ENCODE results near the gene NDST1. TPM values are rescaled to one million over a fixed set of nuclear protein-coding genes. Genes with fewer than 3 reads are reported as not detected.

Gene NDST1
- total RNA-seq, 2 donors from 2014 or later = 37.6 to 56.0 TPM

- 55 to 71% methylated on average over 3 to 6 of the region's 6 CpGs for WGBS, 2 donors
- DNase-seq = peak in 2 of 4 donors; percentile 28 to 45
- intact Hi-C loops (cut with DNase I) = no loop called here
Measured at GRCh38 chr5:150464554-150465012, 43.3 kb upstream of the NDST1 start.

GRCh38 chr5:150465927-150466326 is 42.0 kb upstream of the NDST1 start:
- no peaks in the 10 kb centered on the region for H3K9me3 ChIP-seq
- no peaks in the 10 kb centered on the region for H3K36me3 ChIP-seq (replicated peaks in 1 of 2; ENCODE audit: insufficient read depth in 1 of 2, low read depth in 2 of 2)
- H3K4me1 ChIP-seq = peaks cover 3% of the 10 kb centered on the region
- TF ChIP-seq CTCF (IDR thresholded peaks at IDR 0.05) (no peak), POLR2A (IDR thresholded peaks at IDR 0.05) (no peak)
- no peak overlapping the region for H3K4me3 ChIP-seq
- H3K27ac ChIP-seq = peak overlapping the region in 1 of 4 donors; percentile 28
- 69 to 74% methylated on average over 7 to 8 of the region's 8 CpGs for WGBS, 2 donors
- intact Hi-C loops (cut with DNase I) = no loop called here
- DNase-seq (no peak), ATAC-seq (peak; percentile 47)
- no peaks in the 10 kb centered on the region for H3K27me3 ChIP-seq

More at GRCh38 chr5:150464554-150465012, 43.3 kb upstream of the NDST1 start:
- Histone ChIP-seq H3K27me3 (no peaks in the 10 kb centered on the region), H3K27ac (peak overlapping the region in 2 of 4 donors; percentile 37 to 53), H3K36me3 (replicated peaks in 1 of 2; ENCODE audit: insufficient read depth in 1 of 2, low read depth in 2 of 2) (no peaks in the 10 kb centered on the region), H3K9me3 (no peaks in the 10 kb centered on the region), H3K4me3 (no peak overlapping the region), H3K4me1 (peaks cover 3% of the 10 kb centered on the region)
- ATAC-seq = peak; percentile 66
- TF ChIP-seq POLR2A (IDR thresholded peaks at IDR 0.05) = no peak
- TF ChIP-seq CTCF (IDR thresholded peaks at IDR 0.05) = no peak

- TF ChIP-seq POLR2A (IDR thresholded peaks at IDR 0.05) (no peak), CTCF (IDR thresholded peaks at IDR 0.05) (no peak)
- Histone ChIP-seq H3K9me3 (no peaks in the 10 kb centered on the region), H3K4me3 (no peak overlapping the region), H3K27ac (no peak overlapping the region), H3K27me3 (no peaks in the 10 kb centered on the region), H3K36me3 (replicated peaks in 1 of 2; ENCODE audit: insufficient read depth in 1 of 2, low read depth in 2 of 2) (no peaks in the 10 kb centered on the region), H3K4me1 (peaks cover 3% of the 10 kb centered on the region)
- ATAC-seq (no peak), DNase-seq (no peak)
- WGBS, 2 donors = 85 to 96% methylated on average over 4 of the region's 4 CpGs
- intact Hi-C loops (cut with DNase I) = no loop called here
Measured at GRCh38 chr5:150468206-150468605, 39.7 kb upstream of the NDST1 start.

GRCh38 chr5:150469718-150470469 is 38.0 kb upstream of the NDST1 start:
- no peaks in the 10 kb centered on the region for H3K9me3 ChIP-seq
- ATAC-seq (peak; percentile 43), DNase-seq (no peak)
- no peak overlapping the region for H3K27ac ChIP-seq
- no peaks in the 10 kb centered on the region for H3K36me3 ChIP-seq (replicated peaks in 1 of 2; ENCODE audit: insufficient read depth in 1 of 2, low read depth in 2 of 2)
- H3K4me1 ChIP-seq = peaks cover 3% of the 10 kb centered on the region
- TF ChIP-seq POLR2A (IDR thresholded peaks at IDR 0.05) = no peak
- no peak for TF ChIP-seq CTCF (IDR thresholded peaks at IDR 0.05)
- WGBS, 2 donors = 72 to 79% methylated on average over 6 of the region's 6 CpGs
- intact Hi-C loops (cut with DNase I) = no loop called here
- no peak overlapping the region for H3K4me3 ChIP-seq
- H3K27me3 ChIP-seq = no peaks in the 10 kb centered on the region
